Measurements from ENCODE around the gene TSHZ1.

Gene TSHZ1

DNA sequence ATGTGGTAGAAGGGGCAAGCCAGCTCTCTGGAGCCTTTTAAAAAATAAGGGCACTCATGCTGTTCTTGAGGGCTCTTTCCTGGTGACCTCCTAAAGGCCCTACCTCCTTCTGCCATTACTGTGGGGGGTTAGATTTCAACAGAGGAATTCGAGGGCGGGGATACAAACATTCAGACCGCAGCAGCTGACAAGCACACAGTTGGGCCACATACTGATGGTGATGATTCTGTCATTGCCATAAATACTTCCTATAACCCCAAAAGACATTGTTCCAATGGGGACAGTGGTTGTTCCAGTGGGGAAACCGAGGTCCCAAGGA, 67.0 kb downstream of the TSHZ1 start:
- no peak for DNase-seq

DNA sequence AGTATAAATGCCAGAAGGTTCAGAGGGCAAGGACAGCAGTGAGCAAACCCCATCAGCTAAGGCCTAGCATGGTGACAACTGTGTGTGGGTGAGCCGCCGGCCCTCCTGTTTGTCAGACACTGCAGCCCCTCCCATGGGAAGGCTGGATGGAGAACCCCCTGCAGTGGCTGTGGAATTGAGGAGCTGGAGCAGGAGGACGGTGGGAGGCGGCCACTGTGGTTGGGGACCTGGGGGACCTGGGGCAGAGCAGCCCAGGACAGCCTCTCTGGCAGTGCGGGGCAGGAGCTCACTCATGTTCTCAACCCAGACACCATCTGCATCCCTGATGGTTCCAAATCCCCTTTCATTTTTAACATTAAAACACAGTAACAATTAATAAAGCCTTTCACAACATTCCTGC, 68.8 kb downstream of the TSHZ1 start:
- no peak for DNase-seq

DNA sequence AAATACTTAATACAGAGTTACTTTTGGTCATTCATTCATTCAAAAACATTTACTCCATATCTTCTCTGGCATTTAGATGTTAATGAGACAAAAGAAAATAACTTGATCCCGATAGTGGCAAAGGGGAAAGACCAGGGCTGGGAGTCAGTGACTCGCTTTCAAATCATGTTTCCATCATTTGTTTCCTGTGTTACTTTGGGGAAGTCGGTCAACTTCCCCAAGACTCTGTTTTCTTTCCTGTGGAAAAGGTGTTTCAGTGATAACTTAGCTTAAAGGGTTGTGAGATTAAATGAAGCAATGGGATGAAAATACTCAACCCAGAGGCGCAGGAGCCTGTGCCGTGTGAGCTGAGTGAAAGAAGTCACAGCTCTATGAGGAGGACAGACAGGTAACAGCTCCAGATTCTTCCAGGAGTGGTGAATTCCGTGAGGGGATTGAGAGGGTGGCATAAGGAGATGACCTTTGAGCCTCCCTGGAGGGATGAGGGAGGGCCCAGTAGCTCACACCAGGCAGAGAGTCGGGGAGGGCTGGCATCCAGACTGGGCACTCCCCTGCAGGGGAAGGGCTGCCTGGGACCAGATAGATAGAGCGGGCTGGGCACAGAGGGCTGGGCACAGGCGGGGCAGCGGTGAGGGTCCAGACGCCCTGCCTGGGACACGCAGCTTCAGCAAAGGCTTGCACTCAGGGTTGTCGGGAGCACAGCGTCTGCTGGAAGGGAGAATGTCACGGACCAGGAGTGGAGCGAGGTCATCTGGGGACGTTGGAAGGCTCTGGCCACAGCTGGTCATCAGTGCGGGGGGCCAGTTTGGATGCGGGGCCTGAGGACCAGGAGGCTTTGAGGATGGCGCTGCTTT, 70.1 kb downstream of the TSHZ1 start:
- no peak for DNase-seq

DNA sequence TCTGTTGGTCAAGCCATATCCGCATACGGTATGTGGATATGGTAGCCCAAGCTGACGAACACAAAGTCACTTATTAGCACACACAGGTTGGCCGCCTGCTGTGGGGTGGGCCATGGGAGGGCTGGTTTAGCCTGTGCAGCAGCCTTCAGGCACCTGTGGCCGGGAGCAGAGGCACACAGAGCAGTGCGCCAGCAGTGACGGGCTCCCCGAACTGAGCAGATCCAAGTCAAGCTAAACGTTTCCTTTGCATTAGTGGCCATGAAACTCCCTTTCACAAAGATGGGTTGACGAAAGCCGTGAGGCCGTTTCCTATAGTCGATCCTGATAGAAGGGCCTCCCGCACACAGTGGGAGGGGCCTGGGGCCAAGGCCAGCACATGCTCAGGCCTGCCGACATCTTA, 72.1 kb downstream of the TSHZ1 start:
- DNase-seq, result no peak

DNA sequence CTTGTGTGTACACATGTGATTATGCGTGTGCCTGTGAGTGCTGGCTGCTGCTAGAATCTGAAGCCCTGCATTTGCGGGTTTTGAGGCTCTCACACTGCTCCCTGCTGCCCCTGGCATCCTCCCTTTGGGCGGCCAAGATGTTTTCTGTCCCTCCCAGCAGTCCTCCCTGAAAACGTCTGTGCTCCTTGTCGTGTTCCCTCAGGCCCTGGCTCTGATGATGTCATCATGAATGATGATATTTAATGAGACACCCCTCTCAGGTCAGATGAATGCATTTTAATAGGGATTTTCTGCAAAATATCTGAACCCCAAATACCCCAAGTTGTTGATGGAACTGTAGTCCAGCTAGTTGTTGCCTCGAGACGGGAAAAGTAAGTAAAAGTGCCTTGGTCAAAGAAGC, 73.1 kb downstream of the TSHZ1 start:
- DNase-seq, result no peak

DNA sequence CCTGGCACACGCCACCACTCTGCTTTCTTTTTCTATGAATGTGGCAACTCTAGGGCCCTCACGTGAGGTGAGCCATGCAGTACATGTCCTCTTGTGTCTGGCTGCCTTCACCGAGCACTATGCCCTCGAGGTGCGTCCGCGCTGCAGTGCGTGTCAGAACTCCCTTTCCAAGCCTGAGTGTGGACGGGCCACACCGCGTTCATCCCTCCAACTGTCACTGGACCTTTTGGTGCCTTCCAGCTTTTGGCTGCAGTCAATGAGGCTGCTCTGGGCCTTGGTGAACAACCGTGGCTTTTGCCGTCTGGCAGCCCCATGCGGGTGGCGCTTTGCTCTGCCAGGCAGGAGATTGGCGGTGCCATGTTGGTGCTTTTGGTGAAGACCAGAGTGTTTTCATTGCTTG, 74.0 kb downstream of the TSHZ1 start:
- DNase-seq, result no peak

DNA sequence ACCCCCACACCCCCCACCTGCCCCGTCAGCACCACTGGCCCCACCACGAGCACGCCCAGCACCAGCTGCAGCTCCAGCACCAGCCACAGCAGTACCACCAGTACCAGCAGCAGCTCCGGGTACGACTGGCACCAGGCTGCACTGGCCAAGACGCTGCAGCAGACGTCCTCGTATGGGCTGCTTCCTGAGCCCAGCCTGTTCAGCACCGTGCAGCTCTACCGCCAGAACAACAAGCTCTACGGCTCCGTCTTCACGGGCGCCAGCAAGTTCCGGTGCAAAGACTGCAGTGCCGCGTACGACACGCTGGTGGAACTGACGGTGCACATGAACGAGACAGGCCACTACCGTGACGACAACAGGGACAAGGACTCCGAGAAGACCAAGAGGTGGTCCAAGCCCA, 75.3 kb downstream of the TSHZ1 start:
- DNase-seq, result no peak

DNA sequence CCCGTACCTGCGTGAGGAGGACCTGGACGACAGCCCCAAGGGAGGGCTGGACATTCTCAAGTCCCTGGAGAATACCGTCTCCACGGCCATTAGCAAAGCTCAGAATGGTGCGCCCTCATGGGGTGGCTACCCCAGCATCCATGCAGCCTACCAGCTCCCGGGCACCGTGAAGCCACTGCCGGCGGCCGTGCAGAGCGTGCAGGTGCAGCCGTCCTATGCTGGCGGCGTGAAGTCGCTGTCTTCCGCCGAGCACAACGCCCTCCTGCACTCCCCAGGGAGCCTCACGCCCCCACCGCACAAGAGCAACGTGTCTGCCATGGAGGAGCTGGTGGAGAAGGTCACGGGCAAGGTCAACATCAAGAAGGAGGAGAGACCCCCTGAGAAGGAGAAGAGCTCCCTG, 76.4 kb downstream of the TSHZ1 start:
- no peak for DNase-seq

DNA sequence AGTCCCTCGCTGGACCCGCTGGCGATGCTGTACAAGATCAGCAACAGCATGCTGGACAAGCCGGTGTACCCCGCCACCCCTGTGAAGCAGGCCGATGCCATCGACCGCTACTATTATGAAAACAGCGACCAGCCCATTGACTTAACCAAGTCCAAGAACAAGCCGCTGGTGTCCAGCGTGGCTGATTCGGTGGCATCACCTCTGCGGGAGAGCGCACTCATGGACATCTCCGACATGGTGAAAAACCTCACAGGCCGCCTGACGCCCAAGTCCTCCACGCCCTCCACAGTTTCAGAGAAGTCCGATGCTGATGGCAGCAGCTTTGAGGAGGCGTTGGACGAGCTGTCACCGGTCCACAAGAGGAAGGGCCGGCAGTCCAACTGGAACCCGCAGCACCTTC, 77.1 kb downstream of the TSHZ1 start:
- DNase-seq, result no peak

DNA sequence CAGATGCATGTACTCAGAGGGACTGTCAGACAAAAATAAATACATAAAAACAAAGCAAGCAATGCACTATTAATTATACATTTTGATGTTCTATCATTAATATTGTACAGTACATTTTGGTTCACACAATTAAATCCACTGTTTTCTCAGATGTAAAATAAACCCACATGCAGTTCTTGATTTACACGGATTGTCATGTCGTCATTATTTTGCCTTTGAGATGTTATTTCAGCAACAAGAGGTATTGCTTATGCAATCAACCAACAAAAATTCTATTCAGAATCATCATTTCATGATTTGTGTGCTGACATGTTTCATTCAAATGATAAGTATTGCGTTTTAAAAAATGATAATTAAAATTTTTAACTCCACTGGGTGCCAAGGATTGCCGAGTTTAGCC, 79.2 kb downstream of the TSHZ1 start:
- no peak for DNase-seq

DNA sequence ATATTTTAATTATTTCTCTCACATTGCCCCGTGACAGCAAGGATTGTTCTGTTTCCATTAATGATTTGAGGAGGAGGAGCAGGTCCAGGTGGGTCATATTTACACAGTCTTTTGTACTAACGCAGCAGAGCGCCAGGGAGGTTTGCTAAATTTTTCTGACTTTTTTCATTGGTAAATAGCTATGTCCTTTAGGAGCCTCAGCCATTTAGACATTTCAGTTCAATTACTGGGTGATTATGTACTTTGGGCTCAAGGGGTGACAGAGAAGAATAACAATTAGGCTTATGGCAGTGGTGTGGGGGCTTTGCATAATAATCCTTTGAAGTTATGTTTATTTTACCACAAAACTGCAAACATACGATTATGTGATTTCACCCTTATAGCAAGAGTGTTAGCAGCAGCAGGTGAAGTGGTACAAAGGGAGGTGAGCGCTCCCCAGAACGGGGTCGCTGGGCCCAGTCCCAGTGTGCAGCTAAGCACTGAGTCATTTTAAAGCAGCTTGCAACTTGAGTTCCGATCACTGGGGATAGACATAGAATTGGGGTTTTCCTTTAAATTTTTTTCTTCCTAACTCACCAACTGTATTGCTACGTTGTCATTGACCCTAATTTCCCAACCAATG, 80.3 kb downstream of the TSHZ1 start:
- DNase-seq, result peak in 1 of 2 experiments; percentile 28

DNA sequence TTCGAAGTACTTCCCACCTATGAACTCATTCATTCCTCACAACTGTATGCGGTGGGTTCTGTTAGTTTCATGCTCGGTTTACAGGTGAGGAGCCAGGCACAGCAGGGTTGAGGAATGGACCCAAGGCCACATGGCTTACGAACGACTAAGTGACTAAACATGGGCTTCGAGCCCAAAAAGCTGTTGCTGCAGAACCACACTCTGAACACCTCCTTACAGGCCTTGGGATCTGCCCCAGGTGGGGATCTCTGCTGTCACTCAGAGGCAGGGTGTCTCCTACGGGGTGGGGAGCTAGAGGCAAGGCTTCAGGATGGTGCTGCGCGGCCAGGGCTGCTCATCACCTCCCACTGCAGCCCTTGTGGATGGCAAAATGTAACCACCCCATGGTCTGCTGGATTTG, 80.9 kb downstream of the TSHZ1 start:
- no peak for DNase-seq

DNA sequence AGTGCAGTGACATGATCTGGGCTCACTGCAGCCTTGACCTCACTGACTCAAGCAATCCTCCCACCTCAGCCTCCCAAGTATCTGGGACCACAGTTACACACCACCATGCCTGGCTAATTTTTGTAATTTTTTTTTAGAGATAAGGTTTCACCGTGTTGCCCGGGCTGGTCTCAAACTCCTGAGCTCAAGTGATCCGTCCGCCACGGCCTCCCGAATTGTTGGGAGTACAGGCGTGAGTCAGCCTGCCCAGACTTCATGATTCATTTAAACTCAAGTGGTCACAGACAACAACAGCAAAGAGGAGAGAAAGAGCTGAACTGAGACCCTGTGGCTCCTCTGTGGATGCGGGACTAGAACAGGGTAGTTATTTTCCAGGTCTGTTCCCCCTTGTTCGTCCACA, 83.0 kb downstream of the TSHZ1 start:
- no peak for DNase-seq

DNA sequence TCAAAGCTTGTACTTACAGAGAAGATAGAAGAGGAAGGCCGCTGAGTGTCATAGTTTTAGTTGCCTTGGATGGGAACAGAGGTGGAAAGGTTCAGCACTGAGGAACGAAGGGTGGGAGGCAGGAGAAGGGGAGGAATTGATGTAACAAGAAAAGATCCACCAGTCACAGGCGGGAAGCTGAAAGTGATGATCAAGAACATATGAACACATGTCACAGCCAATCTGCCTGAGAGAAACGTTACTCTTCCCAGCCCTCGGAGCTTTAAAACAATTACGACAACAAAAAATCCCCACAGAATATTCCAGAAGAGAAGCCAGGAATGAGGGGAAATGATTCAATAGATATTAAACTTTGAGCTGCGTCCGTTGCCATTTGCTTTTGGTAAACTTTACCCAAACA, 87.1 kb downstream of the TSHZ1 start:
- DNase-seq, result no peak

DNA sequence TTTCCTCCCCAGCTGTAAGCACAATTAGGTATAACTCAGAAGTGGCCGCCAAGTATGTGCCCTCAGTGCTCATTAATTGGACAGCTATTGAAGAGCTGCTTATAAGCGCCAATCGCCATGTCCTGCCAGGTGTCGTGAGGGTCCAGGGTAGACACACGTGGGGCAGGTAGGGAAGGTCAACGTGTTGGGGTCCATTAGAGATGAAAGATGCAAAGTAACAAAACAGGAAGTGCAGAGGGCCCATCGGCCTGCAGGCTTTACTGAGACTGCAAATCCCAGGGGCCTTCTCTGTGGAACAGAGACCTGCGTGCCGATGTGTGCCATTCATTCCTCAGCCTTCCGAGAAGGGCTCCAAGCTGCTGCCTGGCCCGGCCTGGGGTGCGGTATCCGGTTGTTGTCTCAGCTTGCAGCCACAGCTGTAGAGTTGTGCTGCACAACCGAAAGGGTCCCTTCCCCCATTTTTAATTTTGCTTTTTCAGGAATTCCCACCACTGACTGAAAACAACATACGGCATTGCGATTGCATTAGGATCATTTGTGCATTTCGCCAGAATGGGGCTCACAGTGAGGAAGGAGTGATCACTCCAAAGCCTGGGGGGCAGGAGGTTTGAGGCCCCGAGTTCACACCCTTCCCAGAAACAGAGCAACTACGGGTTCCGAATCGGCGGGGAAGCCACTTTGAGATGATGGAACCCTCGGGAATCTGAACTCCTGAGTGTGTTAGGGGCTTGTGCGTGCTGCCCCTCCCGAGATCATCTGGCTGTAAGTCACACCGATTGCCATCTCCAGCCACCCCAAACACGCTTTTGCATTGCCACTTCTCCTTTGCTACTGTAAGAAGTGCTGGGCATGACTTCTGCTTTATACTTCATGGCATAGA, 94.3 kb downstream of the TSHZ1 start:
- DNase-seq, result no peak

DNA sequence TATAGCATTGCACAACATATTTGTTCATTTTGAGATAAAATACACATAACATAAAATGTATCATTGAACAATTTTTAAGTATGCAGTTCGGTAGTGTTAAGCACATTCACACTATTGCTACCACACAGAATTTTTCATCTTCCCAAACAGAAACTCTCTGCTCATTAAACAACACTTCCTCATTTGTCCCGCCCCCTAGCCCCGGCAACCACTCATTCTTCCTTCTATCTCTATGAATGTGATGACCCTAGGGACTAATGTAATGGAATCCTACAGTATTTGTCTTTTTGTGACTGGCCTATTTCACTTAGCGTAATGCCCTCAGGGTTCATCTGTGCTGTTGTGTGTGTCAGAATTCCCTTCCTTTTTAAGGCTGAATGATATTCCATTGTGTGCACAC, 95.4 kb downstream of the TSHZ1 start:
- no peak for DNase-seq

DNA sequence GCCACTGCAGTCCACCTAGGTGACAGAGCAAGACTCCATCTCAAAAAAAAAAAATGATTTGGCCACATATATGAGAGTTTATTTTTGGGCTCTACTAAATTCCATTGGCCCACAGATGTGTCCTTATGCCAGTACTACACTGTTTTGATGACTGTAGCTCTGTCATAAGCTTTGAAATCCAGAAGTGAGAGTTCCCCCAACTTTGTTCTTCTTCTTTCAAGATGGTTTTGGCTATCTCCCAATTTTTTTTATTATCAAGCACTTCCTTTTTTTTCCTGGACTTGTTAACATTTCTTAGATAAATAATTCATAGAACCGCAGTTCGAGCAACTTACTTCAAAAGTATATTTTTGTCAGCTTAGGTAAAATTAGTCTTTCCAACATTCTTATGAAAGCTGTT, 96.9 kb downstream of the TSHZ1 start:
- no peak for DNase-seq

DNA sequence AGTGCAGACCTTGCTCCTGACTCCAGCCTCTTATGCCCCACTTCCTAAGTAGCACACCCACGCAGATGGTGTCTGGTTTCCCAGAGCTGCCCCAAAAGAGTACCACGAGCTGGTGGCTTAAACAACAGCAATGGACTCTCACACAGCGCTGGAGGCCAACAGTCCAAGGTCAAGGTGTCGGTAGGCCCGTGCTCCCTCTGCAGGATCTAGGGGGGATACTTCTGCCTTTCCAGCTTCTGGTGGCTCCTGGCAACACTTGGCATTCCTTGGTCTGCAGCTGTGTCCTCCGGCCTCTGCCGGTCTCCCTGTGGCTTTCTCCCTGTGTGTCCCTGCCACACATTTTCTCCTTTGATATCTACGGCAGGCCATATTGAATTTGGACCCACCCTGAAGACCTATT, 99.0 kb downstream of the TSHZ1 start:
- no peak for DNase-seq

DNA sequence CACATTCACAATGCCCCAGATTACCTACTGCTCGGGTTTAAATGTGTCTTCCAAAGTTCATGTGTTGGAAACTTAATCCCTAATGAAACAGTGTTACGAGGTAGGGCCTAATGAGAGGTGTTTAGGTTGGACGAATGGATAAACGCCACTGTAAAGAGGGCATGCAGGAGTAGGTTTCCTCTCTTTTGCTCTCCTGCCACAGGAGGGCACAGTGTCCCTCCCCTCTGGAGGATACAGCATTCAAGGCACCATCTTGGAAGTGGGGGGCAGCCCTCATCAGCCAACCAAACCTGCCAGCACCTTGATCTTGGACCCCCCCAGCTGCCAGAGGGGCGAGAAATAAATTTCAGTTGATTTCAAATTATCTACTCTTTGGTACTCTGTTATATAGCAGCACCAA, 103.5 kb downstream of the TSHZ1 start:
- DNase-seq, result no peak

DNA sequence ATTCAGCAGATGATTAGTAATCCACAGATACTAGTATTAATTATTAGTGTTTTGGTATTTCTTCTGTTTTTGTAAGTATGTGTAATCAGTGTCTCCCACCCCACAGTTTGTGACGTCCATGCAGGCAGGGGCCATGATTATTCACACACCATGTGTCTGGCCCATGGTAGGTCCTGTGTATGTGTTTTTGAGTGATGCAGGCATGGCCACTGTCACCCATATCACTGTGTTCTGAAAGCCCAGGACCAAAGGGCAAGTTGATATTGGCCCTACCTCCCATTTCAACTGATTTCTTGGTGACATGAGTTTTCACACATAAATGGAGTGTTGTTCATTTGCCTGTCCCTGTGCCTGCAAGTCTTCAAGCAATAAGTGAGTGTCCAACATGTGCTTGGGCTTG, 104.0 kb downstream of the TSHZ1 start:
- DNase-seq, result no peak

DNA sequence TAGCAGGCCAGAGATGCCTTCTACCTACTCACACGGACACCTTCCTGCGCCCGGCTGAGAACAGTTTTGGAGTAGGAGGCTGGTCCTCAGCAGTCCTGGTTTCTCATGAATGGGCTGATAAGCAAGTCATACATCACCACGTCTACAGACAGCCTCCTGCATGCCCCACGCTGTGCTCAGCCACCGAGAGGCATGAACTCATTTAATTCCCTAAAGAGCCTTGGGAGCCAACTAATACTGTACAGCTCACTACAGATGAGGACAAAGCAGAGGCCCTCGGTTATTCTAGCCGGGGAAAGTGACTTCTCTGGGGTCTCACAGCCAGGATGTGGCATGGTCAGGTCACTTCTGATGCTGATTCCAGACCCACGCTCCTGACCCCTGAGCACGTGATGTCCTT, 105.6 kb downstream of the TSHZ1 start:
- no peak for DNase-seq

DNA sequence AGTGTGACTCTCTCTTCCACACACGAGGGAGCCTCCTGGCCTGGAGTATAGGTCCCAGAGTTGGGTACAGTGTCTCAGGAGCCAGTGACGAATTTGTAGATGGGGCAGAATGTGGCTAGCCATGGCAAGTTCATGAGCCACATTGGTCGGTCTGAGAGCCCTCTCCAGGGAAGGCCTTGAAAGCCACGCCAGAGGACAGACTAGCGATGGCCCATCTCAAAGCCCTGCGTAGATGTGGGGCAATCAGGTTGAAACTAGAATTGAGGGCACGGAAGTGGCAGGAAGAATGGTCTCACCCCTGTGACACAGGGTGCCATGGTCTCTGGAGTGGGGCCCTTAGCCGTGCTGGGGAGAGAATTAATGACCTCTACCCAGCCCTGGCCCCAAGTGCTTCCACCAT, 106.2 kb downstream of the TSHZ1 start:
- DNase-seq, result no peak

DNA sequence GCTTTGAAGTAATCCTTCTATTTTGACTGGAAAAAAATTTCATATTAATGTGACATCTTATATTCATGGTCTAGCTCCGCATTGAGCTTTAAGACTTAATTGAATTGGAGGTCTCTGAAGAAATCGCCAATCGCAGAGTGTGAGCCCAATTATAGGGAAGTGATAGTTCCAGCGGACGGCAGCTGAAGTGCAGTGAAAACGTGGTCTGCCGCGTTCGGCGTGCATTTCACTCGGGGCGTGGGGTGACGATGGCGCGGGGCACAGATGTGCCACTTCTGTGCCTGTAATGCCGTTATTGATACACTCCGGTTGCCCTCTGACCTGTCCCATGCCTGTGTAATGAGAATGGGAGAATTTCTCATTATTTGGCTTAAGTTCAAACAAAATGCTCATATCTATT, 106.7 kb downstream of the TSHZ1 start:
- DNase-seq, result no peak

DNA sequence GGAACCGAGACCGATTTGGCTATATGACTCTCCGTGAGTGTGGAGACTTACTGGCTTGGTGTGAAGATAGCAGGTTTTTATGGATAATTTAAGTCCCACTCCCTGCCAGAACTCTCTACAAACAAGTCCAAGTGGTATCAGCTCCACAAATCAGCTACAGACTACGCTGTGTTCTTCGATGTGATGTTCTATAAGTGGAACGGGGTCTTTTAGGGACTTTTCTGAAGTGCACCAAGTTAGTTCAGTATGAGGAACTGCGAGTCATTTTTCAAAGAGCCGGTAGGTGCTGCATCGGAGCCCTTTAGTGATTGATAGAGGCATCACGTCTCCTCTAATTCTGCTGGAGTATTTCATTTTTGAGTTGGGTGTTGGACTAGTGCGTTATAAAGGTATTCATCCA, 107.1 kb downstream of the TSHZ1 start:
- DNase-seq, result no peak

Data from SHP77 (cell line).